Measurements from ENCODE around the gene PCCA. TPM values are rescaled to one million over a fixed set of nuclear protein-coding genes. Genes with fewer than 3 reads are reported as not detected.

PCCA gene
- total RNA-seq, 1 experiment from 2014 or later = 39.9 TPM

- TF ChIP-seq CTCF (IDR thresholded peaks at IDR 0.05; ENCODE audit: insufficient read depth in 1 of 2, low read depth in 1 of 2, low read length in 1 of 2, severe bottlenecking in 1 of 2, unreplicated experiment in 1 of 2) = no peak
- CTCF ChIA-PET = no interaction called here
- intact Hi-C loops (cut with micrococcal nuclease; ENCODE audit: unreplicated experiment) = no loop called here
- no TSS peak for BruUV-seq (replicated peaks)
- Mint-ChIP-seq H3K27me3 (ENCODE audit: insufficient read depth, unreplicated experiment) (no peaks in the 10 kb centered on the region), H3K4me3 (ENCODE audit: unreplicated experiment) (no peak overlapping the region), H3K9me3 (ENCODE audit: unreplicated experiment) (no peaks in the 10 kb centered on the region), H3K4me1 (ENCODE audit: low read depth, unreplicated experiment) (no peaks in the 10 kb centered on the region), H3K27ac (ENCODE audit: unreplicated experiment) (no peak overlapping the region), H3K36me3 (ENCODE audit: insufficient read depth, unreplicated experiment) (no peaks in the 10 kb centered on the region)
- Histone ChIP-seq H3K4me1 (no peaks in the 10 kb centered on the region), H3K27me3 (replicated peaks; ENCODE audit: control insufficient read depth, insufficient read depth, low read length) (no peaks in the 10 kb centered on the region), H3K9me3 (no peaks in the 10 kb centered on the region), H3K36me3 (ENCODE audit: control insufficient read depth, insufficient read depth, low read length) (no peaks in the 10 kb centered on the region), H3K4me3 (ENCODE audit: low read depth, low read length) (no peak overlapping the region)
- POLR2A ChIA-PET = no interaction called here
- DNase-seq = no peak
Observed at GRCh38 chr13:100178309-100178708, 89.4 kb downstream of the PCCA start.

GRCh38 chr13:100179276-100179675 is 90.4 kb downstream of the PCCA start:
- ChIA-PET CTCF (no interaction called here), POLR2A (no interaction called here)
- no TSS peak for BruUV-seq (replicated peaks)
- no peak overlapping the region for H3K27ac Mint-ChIP-seq (ENCODE audit: unreplicated experiment)
- no peak overlapping the region for H3K4me3 ChIP-seq (ENCODE audit: low read depth, low read length)
- no peaks in the 10 kb centered on the region for H3K4me1 Mint-ChIP-seq (ENCODE audit: low read depth, unreplicated experiment)
- H3K27me3 Mint-ChIP-seq (ENCODE audit: insufficient read depth, unreplicated experiment) = no peaks in the 10 kb centered on the region
- TF ChIP-seq CTCF (IDR thresholded peaks at IDR 0.05; ENCODE audit: insufficient read depth in 1 of 2, low read depth in 1 of 2, low read length in 1 of 2, severe bottlenecking in 1 of 2, unreplicated experiment in 1 of 2) = no peak
- no peak for DNase-seq
- H3K36me3 Mint-ChIP-seq (ENCODE audit: insufficient read depth, unreplicated experiment) = no peaks in the 10 kb centered on the region
- no peaks in the 10 kb centered on the region for H3K9me3 ChIP-seq
- no peaks in the 10 kb centered on the region for H3K9me3 Mint-ChIP-seq (ENCODE audit: unreplicated experiment)
- no peaks in the 10 kb centered on the region for H3K27me3 ChIP-seq (replicated peaks; ENCODE audit: control insufficient read depth, insufficient read depth, low read length)
- intact Hi-C loops (cut with micrococcal nuclease; ENCODE audit: unreplicated experiment) = no loop called here
- no peaks in the 10 kb centered on the region for H3K4me1 ChIP-seq
- no peaks in the 10 kb centered on the region for H3K36me3 ChIP-seq (ENCODE audit: control insufficient read depth, insufficient read depth, low read length)
- no peak overlapping the region for H3K4me3 Mint-ChIP-seq (ENCODE audit: unreplicated experiment)

- no peaks in the 10 kb centered on the region for H3K27me3 ChIP-seq (replicated peaks; ENCODE audit: control insufficient read depth, insufficient read depth, low read length)
- ChIA-PET POLR2A (no interaction called here), CTCF (no interaction called here)
- no peak for TF ChIP-seq CTCF (IDR thresholded peaks at IDR 0.05; ENCODE audit: insufficient read depth in 1 of 2, low read depth in 1 of 2, low read length in 1 of 2, severe bottlenecking in 1 of 2, unreplicated experiment in 1 of 2)
- no peaks in the 10 kb centered on the region for H3K9me3 ChIP-seq
- Mint-ChIP-seq H3K4me3 (ENCODE audit: unreplicated experiment) (no peak overlapping the region), H3K4me1 (ENCODE audit: low read depth, unreplicated experiment) (no peaks in the 10 kb centered on the region), H3K9me3 (ENCODE audit: unreplicated experiment) (no peaks in the 10 kb centered on the region), H3K27ac (ENCODE audit: unreplicated experiment) (no peak overlapping the region), H3K36me3 (ENCODE audit: insufficient read depth, unreplicated experiment) (no peaks in the 10 kb centered on the region), H3K27me3 (ENCODE audit: insufficient read depth, unreplicated experiment) (no peaks in the 10 kb centered on the region)
- intact Hi-C loops (cut with micrococcal nuclease; ENCODE audit: unreplicated experiment) = no loop called here
- no peaks in the 10 kb centered on the region for H3K4me1 ChIP-seq
- no peaks in the 10 kb centered on the region for H3K36me3 ChIP-seq (ENCODE audit: control insufficient read depth, insufficient read depth, low read length)
- BruUV-seq (replicated peaks) = no TSS peak
- DNase-seq = no peak
- H3K4me3 ChIP-seq (ENCODE audit: low read depth, low read length) = no peak overlapping the region
Observed at GRCh38 chr13:100182900-100183490, 94.1 kb downstream of the PCCA start.
